HG03439 (cell line): ENCODE results near the gene YPEL2.
"Not testable (repeated sequence)": the region's sequence is repeated elsewhere in the genome, so short reads cannot be mapped to it uniquely, and the experiment has no call there.

Source experiments
- ATAC-seq: cut with Tn5 transposase; IDR thresholded peaks from one replicate; pipeline ENCODE4 v1.9.1; 2021; ENCODE audit warnings: mild to moderate bottlenecking, moderate library complexity; ENCODE audit not compliant: unreplicated experiment

YPEL2 gene

GRCh38 chr17:59402760-59403159 is 71.3 kb downstream of the YPEL2 start:
- ATAC-seq: no peak

DNA sequence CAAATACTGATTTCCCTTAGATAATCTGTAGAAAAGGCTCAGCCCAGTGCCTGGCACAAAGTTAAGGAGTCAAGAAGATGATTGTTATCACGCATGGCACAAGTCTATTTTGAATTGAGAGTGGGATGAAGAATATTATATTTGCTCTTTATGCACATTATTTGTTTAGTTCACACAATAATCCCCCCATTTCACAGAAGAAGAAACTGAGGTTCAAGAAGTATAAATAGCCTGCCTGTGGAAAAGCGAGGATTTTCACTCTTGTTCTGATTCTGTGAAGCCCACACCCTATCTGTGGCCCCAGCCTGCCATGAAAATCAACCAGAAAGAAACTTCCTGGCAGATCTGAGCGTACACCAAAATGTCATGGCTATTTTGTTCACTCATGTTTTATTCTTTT is 73.0 kb downstream of the YPEL2 start:
- no peak for ATAC-seq

- no peak for ATAC-seq
Measured at GRCh38 chr17:59405944-59406705, 74.7 kb downstream of the YPEL2 start.

DNA sequence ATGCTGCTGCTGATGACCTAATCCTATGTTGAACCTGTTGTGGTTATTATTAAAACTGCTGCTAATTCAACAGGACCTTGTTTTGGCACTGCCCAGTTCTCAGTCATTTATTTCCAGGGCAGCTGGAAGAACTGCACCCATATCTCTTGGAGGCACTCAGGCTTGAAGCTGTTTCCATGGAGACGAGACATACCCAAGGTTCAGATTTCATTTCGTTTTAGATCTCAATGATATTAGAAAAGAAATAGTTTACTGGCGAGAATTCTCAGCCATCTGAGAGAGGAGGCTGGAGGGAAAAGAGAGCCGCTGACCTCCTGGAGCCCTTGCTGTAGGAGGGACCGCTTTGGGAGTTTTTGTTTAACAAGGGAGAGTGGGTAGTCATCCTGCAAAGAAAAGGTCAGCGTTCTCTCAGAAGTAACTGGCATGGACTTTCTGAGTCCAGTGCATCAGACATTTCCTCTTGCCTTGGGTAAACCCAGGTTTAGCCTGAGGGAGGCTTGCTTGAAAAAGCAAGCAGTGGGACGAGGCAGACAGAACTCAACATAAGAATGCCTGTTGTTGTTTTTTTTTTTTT is 75.4 kb downstream of the YPEL2 start:
- ATAC-seq: no peak

DNA sequence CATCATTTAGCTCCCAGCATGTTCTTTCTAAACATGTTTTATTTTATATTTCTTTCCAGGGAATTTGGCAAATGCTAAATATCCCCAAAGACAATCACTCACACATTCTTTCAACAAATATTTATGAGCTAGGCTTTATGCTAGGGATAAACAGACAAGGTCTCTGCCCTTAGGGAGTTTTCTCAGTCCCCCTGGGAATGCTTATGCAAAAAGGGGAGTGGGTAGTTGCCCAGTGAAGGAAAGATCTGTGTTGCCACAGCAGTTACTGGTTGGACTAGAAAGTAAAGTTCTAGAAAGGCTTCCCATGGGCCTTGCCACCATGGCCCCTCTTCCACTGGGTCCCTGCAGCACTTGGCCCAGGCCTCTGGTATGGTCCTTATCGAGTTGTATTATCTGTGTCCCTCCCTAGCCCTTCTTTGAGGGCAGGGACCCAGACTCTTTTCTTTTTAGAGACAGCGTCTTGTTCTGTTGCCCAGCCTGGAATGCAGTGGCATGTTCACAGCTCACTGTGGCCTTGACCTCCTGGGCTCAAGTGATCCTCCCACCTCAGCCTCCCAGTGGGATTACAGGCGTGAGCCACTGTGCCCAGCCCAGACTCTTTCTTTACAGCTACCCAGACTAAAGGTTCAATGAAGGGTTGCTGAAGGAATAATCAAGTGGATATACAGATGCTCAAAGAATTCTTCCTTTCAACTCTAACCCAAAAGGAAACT is 78.0 kb downstream of the YPEL2 start:
- no peak for ATAC-seq

DNA sequence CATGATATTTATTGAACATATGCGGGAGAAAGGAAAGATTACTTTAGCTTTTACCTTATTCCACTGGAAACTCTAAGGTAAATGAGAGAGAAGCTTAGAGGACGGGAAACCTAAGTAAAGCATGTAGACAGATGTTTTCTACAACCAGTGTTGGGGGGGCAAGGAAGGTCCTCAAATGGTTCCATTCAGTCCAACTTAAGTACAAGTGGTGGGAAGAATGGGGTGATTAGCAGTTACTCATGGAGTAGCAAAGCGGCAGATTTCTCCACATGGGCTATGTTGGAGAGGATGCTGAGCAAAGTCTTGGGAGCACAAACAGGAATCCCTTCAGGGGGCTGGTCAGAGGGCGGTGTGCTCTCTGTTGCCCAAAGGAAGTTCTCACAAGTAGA is 78.6 kb downstream of the YPEL2 start:
- no peak for ATAC-seq

GRCh38 chr17:59412431-59412830 is 81.0 kb downstream of the YPEL2 start:
- not testable (repeated sequence) for ATAC-seq

- no peak for ATAC-seq
Measured at GRCh38 chr17:59413014-59413766, 81.7 kb downstream of the YPEL2 start.

GRCh38 chr17:59415397-59415796 is 83.9 kb downstream of the YPEL2 start:
- no peak for ATAC-seq

DNA sequence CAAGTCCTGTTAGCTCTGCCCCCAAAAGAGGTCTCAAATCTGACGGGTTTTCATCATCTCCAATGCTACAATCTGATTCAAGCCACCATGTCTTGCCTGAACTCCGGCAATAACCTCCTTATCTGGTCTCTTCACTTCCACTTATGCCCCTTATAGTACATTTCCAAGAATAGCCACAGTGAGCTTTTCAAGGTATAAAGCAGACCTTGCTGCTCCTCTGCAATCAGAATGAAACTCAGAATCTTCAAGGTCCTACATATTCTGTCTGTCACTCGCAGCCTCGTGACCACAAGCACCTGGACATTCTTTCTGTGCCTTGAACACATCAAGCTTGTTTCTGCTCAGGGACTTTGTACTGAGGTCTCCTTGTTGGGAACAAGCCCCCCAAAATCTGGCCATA is 84.7 kb downstream of the YPEL2 start:
- no peak for ATAC-seq

- no peak for ATAC-seq
Measured at GRCh38 chr17:59417452-59417851, 86.0 kb downstream of the YPEL2 start.

- no peak for ATAC-seq
Measured at GRCh38 chr17:59418732-59419166, 87.3 kb downstream of the YPEL2 start.

DNA sequence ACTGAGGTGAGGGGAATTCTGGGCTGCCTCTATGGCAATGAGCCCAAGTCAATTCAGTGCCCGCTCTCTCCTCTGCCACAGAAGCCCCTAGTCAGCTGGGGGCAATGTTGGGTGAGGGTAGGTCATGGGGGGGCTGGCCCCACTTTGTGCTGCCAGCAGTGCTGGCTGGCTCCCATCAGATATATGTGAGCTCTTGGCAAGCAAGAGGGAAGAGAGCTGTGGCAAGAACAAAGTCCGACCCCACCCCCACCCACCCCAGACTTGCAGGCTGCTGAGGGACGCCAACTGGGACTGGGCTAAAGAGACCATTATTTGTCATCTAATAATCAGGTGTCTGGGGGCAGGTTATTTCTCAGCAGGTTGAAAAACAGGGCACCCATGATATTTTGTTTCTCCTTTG is 89.4 kb downstream of the YPEL2 start:
- ATAC-seq: no peak

- no peak for ATAC-seq
Measured at GRCh38 chr17:59421722-59422121, 90.3 kb downstream of the YPEL2 start.

DNA sequence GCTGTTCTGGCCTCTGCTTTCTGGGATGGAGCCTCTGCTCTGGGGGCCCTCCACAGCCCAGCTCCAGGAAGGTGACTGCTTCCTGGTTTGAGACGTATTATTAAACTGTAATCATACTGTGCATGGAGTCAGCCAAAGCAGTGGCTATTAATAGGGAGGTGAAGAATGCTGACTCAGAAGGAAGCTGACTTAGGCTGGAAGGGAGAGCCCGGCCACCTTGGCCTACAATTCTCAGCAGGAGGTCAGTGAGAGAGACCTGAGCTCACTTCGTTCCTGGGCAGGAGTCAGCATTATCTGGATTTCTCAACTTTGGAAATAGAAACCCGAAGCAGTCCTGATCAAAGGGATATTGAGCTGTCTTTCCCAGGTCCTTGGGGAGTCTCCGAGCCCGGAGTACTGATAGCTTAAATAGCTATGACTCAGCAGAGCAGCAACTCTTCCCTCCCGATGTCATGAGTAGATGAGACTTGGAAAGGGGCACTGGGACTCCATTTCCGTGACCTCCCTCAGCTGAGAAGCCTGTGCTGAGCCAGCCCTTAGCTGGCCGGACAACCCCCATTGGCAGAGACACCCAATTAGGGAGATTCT is 91.8 kb downstream of the YPEL2 start:
- ATAC-seq: no peak

DNA sequence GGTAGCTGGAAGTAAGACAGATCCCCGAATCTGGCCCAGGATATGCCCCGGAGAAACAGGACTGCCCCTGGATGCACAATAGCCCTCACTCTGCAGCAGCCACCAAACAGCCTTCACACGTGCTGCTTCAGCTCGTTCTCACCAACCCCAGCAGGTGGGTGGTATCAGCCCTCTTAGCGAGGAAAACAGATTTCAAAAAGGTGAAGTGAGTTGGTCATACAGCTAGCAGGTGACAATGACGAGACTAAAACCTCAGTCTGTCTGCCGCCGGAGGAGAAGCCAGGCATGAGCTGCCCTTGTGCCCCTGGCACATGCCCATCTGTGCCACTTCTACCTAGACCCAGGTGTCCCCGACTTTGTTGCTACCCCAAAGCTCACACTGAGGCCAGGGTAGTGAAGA is 92.4 kb downstream of the YPEL2 start:
- no peak for ATAC-seq

- ATAC-seq: no peak
Measured at GRCh38 chr17:59424331-59424730, 92.9 kb downstream of the YPEL2 start.

DNA sequence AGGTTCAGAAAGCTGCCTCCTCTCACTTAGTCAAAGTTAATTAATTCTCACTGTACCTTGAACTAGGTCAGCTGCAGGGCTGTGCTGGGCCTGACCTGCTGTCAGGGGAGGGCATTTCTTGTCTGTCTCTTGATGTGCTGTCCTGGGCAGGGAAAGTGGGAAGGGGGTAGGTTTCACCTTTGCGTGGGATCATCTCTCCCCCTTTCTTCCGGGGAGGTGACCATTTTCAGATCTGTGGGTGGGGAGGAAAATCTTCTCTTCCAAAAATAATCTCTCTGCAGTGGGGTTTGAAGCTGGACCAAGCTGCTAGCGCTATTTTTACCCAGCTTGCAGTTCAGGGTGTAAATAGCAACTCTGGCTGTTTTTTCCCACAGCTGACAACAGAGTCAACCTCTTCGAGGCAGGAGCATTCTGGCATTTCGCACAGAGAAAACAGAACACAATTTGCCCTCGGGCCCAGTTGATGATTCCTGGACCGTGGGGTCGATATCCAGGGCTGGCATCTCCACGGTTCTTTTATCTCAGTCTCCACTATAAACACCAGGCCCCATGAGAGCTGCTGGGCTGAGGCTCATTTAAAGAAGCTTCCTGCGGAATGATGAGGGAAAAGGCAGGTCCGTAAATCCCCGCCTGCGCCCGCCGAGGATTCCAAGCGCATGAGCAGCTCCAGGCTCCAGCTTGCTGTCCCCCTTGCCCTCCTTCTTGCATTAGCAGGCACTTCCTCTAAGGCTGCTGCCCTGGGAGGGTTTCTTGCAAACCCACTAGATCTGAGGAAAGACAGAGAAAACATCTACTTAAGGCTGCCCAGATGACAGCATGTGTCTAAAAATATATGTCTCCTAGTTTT is 93.9 kb downstream of the YPEL2 start:
- ATAC-seq: no peak

DNA sequence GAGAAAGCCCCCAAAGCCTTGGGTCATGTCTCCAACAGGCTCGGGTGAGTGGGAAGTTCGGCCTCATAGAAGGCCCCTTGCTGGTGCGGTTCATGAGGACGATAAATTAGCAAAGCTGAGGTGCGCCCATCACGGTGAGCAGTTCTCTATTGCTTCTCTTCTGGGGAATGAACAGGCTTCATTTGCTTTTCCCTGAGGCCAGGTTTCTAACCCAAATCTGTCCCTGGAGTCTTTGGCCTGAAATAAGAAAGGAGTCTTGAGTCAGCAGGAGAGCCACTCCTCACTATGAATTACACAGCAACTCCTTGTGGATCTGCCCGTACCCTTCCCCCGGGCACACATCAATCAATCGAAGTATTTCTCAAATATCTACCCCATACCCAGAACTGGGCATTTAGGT is 94.6 kb downstream of the YPEL2 start:
- ATAC-seq: no peak

DNA sequence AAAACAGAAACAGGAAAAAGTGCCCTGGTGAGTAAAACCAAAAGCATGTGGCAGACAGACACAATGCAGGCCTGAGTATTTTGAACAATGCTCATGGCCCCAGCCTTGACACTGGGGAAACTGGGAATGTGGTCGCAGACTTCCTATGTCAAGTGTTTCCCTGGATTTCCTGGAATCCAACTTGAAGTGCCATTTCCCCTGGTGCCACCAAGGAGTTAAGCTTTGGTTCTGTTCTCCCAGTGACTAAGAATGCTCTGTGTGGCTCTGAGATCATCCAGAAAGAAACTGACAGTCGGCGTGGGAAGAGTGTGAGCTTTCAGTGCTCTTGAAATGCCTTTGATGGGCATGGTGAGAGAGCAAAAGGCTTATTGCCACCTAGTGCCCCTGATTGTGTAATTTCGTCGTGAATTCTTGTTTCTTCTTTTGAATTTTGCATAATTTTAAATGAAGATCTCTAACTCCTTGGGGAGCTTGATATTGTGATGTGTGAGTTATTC is 96.0 kb downstream of the YPEL2 start:
- ATAC-seq: no peak
